GM12873 (cell line): Measurements from ENCODE around the gene MSN.

ENCODE experiments used
- TF ChIP-seq, protein P1 (sequence below): IDR thresholded peaks from 2 replicates; pipeline ENCODE4 v1.5.1; 2012; ENCODE audit warnings: low read depth, mild to moderate bottlenecking, moderate library complexity, low read length, control low read depth; ENCODE audit not compliant: insufficient read depth; ENCODE audit errors: missing control alignments

Gene MSN

DNA sequence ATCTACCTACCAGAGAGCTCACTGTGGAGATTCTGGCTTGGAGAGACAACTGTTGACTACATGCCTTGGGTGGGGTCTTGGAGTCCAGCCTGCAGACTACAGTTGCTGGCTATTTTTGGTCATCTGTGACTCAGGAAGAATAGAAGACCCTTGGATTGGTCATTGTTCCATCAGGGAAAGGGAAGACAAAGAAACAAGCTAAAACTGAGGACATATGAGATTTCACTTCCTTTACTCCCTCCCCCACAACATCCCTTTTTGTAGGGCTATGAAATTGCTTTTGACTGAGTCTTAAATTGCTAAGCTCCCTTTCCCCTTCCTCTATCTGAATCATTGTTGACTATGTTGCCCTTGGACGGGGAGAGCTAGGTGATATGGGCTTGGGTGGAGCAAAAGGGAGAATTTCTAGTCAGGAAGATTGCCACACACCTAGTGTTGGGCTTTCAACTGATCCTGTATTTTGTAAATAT is 11.7 kb downstream of the MSN start:
- TF ChIP-seq, protein P1, sequence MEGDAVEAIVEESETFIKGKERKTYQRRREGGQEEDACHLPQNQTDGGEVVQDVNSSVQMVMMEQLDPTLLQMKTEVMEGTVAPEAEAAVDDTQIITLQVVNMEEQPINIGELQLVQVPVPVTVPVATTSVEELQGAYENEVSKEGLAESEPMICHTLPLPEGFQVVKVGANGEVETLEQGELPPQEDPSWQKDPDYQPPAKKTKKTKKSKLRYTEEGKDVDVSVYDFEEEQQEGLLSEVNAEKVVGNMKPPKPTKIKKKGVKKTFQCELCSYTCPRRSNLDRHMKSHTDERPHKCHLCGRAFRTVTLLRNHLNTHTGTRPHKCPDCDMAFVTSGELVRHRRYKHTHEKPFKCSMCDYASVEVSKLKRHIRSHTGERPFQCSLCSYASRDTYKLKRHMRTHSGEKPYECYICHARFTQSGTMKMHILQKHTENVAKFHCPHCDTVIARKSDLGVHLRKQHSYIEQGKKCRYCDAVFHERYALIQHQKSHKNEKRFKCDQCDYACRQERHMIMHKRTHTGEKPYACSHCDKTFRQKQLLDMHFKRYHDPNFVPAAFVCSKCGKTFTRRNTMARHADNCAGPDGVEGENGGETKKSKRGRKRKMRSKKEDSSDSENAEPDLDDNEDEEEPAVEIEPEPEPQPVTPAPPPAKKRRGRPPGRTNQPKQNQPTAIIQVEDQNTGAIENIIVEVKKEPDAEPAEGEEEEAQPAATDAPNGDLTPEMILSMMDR, result no peak

DNA sequence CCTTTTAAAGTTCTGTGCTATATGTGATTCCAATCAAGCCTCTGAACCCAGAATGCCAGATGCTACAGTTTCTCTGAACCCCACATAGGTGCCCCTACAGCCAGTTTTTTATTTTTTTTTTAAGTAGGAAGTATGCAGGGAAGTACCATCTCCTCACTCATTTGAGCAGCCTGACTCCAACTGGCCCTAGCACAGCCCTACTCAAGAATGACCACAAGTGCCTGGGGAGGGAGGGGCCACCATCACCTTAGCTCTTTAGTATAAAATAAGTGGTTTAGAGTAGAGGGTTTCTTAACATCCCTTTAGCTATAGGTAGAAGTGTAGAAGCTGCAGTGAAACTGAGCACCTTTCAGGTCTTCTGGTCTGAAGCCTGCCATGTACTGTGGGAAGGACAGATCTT is 14.4 kb downstream of the MSN start:
- TF ChIP-seq, protein P1, result no peak

DNA sequence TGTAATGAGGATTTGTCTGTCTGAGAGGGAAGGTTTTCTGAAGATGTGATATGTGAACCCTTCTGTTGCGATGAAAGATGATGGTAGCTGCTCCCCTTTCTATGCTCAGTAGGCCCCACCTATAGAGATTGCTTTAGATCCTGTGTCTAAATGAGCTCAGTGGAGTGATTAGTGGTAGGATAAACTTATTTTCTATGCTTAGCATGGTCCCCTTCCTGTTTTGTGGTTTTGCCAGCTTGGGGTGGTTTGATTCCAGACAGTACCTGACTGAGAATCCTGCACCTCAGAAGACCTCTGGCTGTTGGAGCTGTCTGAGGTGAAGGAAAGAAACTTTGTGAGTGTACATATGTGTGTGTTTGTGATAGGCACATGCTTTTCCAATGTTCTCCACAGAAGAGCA is 17.7 kb downstream of the MSN start:
- TF ChIP-seq, protein P1, result no peak

DNA sequence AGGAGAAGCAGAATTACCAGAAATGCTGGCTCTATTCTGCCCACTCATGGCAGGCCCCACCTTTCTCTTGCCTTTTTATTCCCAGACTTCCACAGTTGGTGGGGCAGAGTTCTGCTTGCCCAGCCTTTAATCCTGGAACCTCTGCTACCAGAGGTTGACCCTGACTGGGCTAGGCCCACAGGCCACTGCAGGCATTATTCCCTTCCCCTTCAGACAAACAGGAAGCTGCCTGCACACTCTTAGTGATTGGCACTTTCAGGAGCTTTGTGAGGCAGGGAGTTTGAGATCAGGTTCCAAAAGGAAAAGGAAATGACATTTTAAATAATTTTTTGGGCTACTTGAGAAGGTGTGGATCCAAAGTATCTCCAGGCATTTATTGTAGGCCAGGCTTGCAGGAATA is 18.8 kb downstream of the MSN start:
- TF ChIP-seq, protein P1, result no peak

DNA sequence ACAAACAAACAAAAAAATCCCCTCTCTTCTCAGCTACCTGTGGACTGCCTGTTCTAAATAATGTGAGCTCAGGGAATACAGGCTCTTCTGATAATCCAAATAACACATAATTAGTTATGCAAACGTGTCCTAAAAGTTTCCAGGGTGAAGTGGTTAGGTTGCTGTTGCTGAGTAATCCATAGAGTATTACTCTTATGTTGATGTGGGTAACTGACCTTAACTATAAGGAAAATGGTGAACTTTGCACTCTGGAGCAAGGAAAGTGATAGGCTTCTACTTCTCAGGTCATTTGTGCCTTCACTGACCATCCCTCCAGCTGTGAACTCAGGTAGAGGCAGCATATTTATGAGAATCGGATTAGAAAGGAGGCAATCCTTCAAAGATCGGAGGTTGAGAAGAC is 19.9 kb downstream of the MSN start:
- TF ChIP-seq, protein P1, result no peak

DNA sequence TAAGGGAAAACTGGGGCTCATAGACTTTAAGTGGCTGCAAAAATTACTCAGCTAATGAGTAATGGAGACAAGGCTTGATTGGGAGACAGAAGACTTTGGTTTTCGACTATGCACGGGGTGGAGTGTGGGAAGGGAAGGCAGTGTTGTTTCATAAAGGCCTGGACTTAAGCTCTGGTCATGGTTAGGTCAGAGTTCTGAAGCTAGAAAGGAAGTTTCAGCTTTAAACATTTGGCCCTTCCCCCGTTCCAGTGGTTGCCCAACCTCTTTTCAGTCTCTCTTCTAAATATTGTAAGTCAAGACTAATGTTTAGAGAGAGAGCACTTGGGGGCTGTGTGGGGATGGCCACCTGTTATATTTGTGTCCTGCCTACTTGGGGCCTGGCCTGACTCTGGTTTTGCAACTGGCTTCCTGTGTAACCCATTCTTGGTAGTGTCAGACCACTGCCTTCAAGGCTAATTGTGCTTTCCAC is 21.0 kb downstream of the MSN start:
- TF ChIP-seq, protein P1, result no peak

DNA sequence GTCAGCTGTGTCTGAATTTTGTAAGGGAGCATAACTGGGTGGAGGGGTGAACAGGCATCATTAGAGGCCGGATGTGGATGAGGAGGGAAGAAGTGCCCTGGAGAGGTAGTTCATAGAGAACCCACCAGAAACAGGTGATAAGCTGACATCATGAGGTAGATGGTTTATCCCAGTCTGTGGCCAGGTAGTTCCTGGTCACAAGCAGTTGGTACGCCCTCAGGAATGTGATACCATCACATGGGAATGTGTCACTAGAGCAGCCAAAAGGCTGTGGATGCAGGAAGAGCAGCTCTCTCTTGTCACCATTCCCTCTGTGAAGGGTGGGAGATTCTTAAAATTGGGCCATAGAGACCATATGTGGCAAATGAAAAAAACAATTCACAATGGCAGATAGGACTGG is 21.9 kb downstream of the MSN start:
- TF ChIP-seq, protein P1, result no peak
